GM19043 (cell line): ENCODE results near the gene KLHL3.
A peak's percentile ranks its signal among the peaks of the same experiment; 100 is the strongest.

ENCODE experiments used
- ATAC-seq: cut with Tn5 transposase; IDR thresholded peaks from one replicate; pipeline ENCODE4 v1.9.1; 2021; ENCODE audit warnings: low read depth; ENCODE audit not compliant: unreplicated experiment

Gene KLHL3

GRCh38 chr5:137747848-137748247, 12.0 kb upstream of the KLHL3 start:
- no peak for ATAC-seq

- ATAC-seq, result no peak
Measured at GRCh38 chr5:137743031-137743640, 7.2 kb upstream of the KLHL3 start.

GRCh38 chr5:137741718-137742117, 5.8 kb upstream of the KLHL3 start:
- no peak for ATAC-seq

- ATAC-seq, result no peak
Measured at GRCh38 chr5:137739737-137740136, 3.8 kb upstream of the KLHL3 start.

- no peak for ATAC-seq
Measured at GRCh38 chr5:137738947-137739346, 3.1 kb upstream of the KLHL3 start.

- ATAC-seq, result no peak
Measured at GRCh38 chr5:137737349-137738131, 1.7 kb upstream of the KLHL3 start.

GRCh38 chr5:137736496-137736895, 607 bp upstream of the KLHL3 start:
- ATAC-seq, result no peak

GRCh38 chr5:137734962-137735554, 831 bp downstream of the KLHL3 start:
- peak; percentile 21 for ATAC-seq

- no peak for ATAC-seq
Measured at GRCh38 chr5:137734331-137734730, 1.6 kb downstream of the KLHL3 start.

- no peak for ATAC-seq
Measured at GRCh38 chr5:137733922-137734321, 2.0 kb downstream of the KLHL3 start.

GRCh38 chr5:137733006-137733405, 2.9 kb downstream of the KLHL3 start:
- ATAC-seq, result no peak

GRCh38 chr5:137731176-137731575, 4.7 kb downstream of the KLHL3 start:
- ATAC-seq, result no peak

GRCh38 chr5:137730336-137730735, 5.6 kb downstream of the KLHL3 start:
- ATAC-seq, result no peak

- ATAC-seq, result no peak
Measured at GRCh38 chr5:137728048-137728447, 7.8 kb downstream of the KLHL3 start.

- ATAC-seq, result no peak
Measured at GRCh38 chr5:137727623-137728022, 8.3 kb downstream of the KLHL3 start.

GRCh38 chr5:137724251-137724650, 11.6 kb downstream of the KLHL3 start:
- no peak for ATAC-seq

- no peak for ATAC-seq
Measured at GRCh38 chr5:137718611-137719010, 17.3 kb downstream of the KLHL3 start.

GRCh38 chr5:137716337-137716736, 19.6 kb downstream of the KLHL3 start:
- no peak for ATAC-seq

- ATAC-seq, result no peak
Measured at GRCh38 chr5:137715456-137715855, 20.4 kb downstream of the KLHL3 start.

- ATAC-seq, result no peak
Measured at GRCh38 chr5:137714946-137715345, 20.9 kb downstream of the KLHL3 start.

- ATAC-seq, result no peak
Measured at GRCh38 chr5:137714494-137714893, 21.4 kb downstream of the KLHL3 start.

GRCh38 chr5:137712139-137712667, 23.7 kb downstream of the KLHL3 start:
- no peak for ATAC-seq
